Breast epithelium (tissue), 3 donors: ENCODE measurements around the gene PER2.

Source experiments
- CTCF ChIP-seq, 3 donors: fragments of 450-650 bp; IDR thresholded peaks; one replicate each; pipeline ENCODE4 v1.5.1; 2016 to 2017; ENCODE audit warnings: antibody characterized with exemption in 3 of 3, mild to moderate bottlenecking in 3 of 3, moderate library complexity in 3 of 3
- POLR2A ChIP-seq: fragments of 450-650 bp; IDR thresholded peaks from one replicate; pipeline ENCODE4 v1.6.1; 2016; ENCODE audit warnings: antibody characterized with exemption, mild to moderate bottlenecking, moderate library complexity
- POLR2AphosphoS5 ChIP-seq, 3 donors: sonication (generic); formaldehyde crosslinking; IDR thresholded peaks; one replicate each; pipeline ENCODE4 v1.6.1; 2017; ENCODE audit warnings: antibody characterized with exemption in 3 of 3

- TF ChIP-seq POLR2A, result no peak
- TF ChIP-seq CTCF (IDR thresholded peaks at IDR 0.05), result no peak
- no peak for TF ChIP-seq POLR2AphosphoS5 (IDR thresholded peaks at IDR 0.05)
Observed at GRCh38 chr2:238304116-238304515, 15.7 kb upstream of the PER2 start.
